Activated T-cell treated with anti-CD3 and anti-CD28 coated beads, Interleukin-2, amount 50 U/mL, for 24 hours (primary cell): ENCODE data around the gene COL12A1.

ENCODE experiments used
- DNase-seq: peaks from one replicate; pipeline ENCODE4 v3.0.0-alpha.2; 2020
- H3K27ac Mint-ChIP-seq: 2 replicates; pipeline ENCODE4 v1.8.0; 2020; ENCODE audit warnings: mild to moderate bottlenecking, mixed read lengths
- H3K27me3 Mint-ChIP-seq: 2 replicates; pipeline ENCODE4 v1.8.0; 2020; ENCODE audit warnings: mixed read lengths
- H3K36me3 Mint-ChIP-seq: 2 replicates; pipeline ENCODE4 v1.8.0; 2020; ENCODE audit warnings: low read depth, mixed read lengths
- H3K4me1 Mint-ChIP-seq: 2 replicates; pipeline ENCODE4 v1.8.0; 2020; ENCODE audit warnings: low read depth, mixed read lengths
- H3K4me3 Mint-ChIP-seq: 2 replicates; pipeline ENCODE4 v1.8.0; 2020; ENCODE audit warnings: mild to moderate bottlenecking, moderate library complexity, mixed read lengths
- H3K9me3 Mint-ChIP-seq: 2 replicates; pipeline ENCODE4 v1.8.0; 2020; ENCODE audit warnings: mixed read lengths

Gene COL12A1

GRCh38 chr6:75076009-75076408 lies 129.8 kb downstream of the COL12A1 start:
- Mint-ChIP-seq H3K27me3 (no peaks in the 10 kb centered on the region), H3K4me3 (no peak overlapping the region), H3K36me3 (no peaks in the 10 kb centered on the region), H3K9me3 (no peaks in the 10 kb centered on the region), H3K4me1 (no peaks in the 10 kb centered on the region), H3K27ac (no peak overlapping the region)
- DNase-seq: no peak

- H3K27me3 Mint-ChIP-seq: no peaks in the 10 kb centered on the region
- no peaks in the 10 kb centered on the region for H3K4me1 Mint-ChIP-seq
- H3K4me3 Mint-ChIP-seq: no peak overlapping the region
- H3K36me3 Mint-ChIP-seq: no peaks in the 10 kb centered on the region
- no peaks in the 10 kb centered on the region for H3K9me3 Mint-ChIP-seq
- no peak overlapping the region for H3K27ac Mint-ChIP-seq
- DNase-seq: no peak
Measured at GRCh38 chr6:75070244-75070643, 135.6 kb downstream of the COL12A1 start.

GRCh38 chr6:75065523-75065922 lies 140.3 kb downstream of the COL12A1 start:
- no peak overlapping the region for H3K27ac Mint-ChIP-seq
- no peaks in the 10 kb centered on the region for H3K36me3 Mint-ChIP-seq
- no peak overlapping the region for H3K4me3 Mint-ChIP-seq
- H3K27me3 Mint-ChIP-seq: no peaks in the 10 kb centered on the region
- no peak for DNase-seq
- H3K9me3 Mint-ChIP-seq: no peaks in the 10 kb centered on the region
- no peaks in the 10 kb centered on the region for H3K4me1 Mint-ChIP-seq

GRCh38 chr6:75052491-75052890 lies 153.4 kb downstream of the COL12A1 start:
- Mint-ChIP-seq H3K27me3 (no peaks in the 10 kb centered on the region), H3K36me3 (no peaks in the 10 kb centered on the region), H3K4me3 (no peak overlapping the region), H3K9me3 (no peaks in the 10 kb centered on the region), H3K4me1 (no peaks in the 10 kb centered on the region), H3K27ac (no peak overlapping the region)
- no peak for DNase-seq

GRCh38 chr6:75049308-75049707 lies 156.5 kb downstream of the COL12A1 start:
- Mint-ChIP-seq H3K4me1 (no peaks in the 10 kb centered on the region), H3K36me3 (no peaks in the 10 kb centered on the region), H3K27ac (no peak overlapping the region), H3K27me3 (no peaks in the 10 kb centered on the region), H3K4me3 (no peak overlapping the region), H3K9me3 (peaks cover 2% of the 10 kb centered on the region)
- no peak for DNase-seq

GRCh38 chr6:75044846-75045245 lies 161.0 kb downstream of the COL12A1 start:
- H3K9me3 Mint-ChIP-seq: peaks cover 14% of the 10 kb centered on the region
- no peak overlapping the region for H3K27ac Mint-ChIP-seq
- DNase-seq: no peak
- no peak overlapping the region for H3K4me3 Mint-ChIP-seq
- no peaks in the 10 kb centered on the region for H3K27me3 Mint-ChIP-seq
- H3K36me3 Mint-ChIP-seq: no peaks in the 10 kb centered on the region
- H3K4me1 Mint-ChIP-seq: no peaks in the 10 kb centered on the region

GRCh38 chr6:75041381-75041780 lies 164.5 kb downstream of the COL12A1 start:
- Mint-ChIP-seq H3K27ac (no peak overlapping the region), H3K27me3 (no peaks in the 10 kb centered on the region), H3K9me3 (peaks cover 14% of the 10 kb centered on the region), H3K4me3 (no peak overlapping the region), H3K36me3 (no peaks in the 10 kb centered on the region), H3K4me1 (no peaks in the 10 kb centered on the region)
- no peak for DNase-seq
